HG02970 (cell line): ENCODE results near the gene CEACAM18.
"Not testable (repeated sequence)": the region's sequence is repeated elsewhere in the genome, so short reads cannot be mapped to it uniquely, and the experiment has no call there.

Experiments used
- ATAC-seq: cut with Tn5 transposase; IDR thresholded peaks from one replicate; pipeline ENCODE4 v1.9.1; 2021; ENCODE audit warnings: mild to moderate bottlenecking, moderate library complexity, moderate number of reproducible peaks; ENCODE audit not compliant: unreplicated experiment, low FRiP score

The CEACAM18 gene

DNA sequence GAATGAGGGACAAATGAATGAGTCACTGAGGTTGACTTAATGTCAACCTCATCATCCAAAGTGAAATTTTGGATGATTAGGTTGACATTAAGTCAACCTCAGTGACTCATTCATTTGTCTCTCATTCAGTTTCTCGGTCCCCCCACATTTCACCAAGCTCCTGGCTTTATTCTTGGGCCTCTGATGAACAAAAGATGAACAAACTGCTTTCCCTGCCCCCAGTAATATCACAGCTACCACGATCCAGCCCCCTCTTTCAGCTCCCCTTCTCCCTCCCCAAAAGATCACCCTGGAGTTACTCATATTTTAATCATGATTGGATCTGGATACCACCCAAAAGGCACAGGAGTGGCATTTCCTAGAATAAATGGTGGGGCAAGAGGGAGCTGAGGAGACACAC, 10.8 kb downstream of the CEACAM18 start:
- ATAC-seq, result no peak

DNA sequence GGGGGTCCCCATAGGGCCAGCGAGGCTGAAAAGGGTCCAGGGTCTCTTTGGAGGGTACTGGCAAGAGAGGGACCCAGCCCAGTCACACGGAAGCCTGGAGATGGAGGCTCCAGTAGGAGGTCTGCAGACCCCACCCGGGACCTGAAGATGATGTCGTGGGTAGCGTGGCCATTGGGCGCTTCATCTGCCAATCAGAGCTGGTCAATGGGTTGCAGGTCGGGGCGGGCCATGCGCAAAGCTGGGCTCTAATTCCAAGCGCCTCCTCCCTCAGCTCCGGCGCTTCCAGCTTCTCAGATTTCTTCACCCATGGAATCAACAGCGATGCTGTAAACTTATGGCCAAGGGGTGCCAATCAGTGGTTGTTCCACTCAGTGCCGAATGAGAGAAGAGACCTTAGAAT, 12.3 kb downstream of the CEACAM18 start:
- no peak for ATAC-seq

DNA sequence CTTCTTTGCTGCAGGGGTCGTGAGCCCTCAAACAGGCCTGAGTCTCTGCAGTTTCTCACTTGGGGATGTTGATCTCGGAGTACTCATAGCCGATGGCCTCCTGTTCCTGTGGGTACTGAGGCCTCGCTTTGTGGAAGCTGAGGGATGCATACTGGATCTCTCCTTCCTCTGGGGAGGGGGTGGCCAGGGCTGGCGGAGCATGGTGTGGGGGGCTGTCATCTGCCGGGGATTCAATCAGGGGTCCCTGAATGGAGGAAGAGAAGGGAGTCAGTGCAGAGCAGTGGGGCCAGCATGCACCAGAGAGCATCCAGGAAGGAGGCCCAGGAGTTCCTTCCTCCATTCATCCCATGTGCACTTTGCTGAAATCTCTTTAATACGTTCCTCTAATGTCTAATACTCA, 13.2 kb downstream of the CEACAM18 start:
- ATAC-seq, result no peak

DNA sequence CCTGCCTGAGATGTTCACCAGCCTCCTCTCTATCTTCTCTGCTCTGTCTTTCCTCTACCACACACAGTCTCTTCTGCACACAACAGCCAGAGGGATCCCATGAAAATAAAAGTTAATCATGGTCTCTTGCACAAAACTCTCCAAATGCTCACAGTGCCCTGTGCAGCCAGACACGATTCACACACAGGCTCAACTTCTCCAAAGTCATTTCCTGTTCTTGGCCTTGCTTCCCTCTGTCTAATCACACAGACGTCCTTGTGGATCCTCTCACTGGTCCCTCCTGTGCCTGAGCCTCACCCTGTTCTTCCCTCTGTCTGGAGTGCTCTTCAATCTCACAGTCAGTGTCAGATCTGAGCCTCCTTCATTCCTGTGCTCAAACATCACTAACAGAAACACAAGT, 15.4 kb downstream of the CEACAM18 start:
- ATAC-seq, result no peak

DNA sequence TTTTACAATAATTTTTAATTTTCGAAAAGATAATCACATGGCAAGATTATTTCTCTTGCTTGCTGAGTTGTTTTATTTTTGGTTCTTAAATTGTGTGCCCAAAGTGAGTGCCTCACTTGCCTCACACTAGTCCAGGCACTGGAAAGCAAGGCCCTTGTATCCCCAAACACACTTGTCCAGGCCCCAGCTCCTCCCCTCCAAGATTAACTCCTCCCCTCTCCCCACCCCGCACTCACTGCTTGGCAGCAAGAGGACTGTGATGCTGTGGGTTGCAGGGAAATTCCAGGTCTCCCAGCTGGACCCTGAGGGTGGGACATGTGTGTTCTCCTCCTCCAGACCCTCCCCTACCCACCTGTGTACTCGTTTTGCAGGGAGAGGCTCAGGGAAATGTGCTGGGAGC, 19.3 kb downstream of the CEACAM18 start:
- ATAC-seq, result no peak

DNA sequence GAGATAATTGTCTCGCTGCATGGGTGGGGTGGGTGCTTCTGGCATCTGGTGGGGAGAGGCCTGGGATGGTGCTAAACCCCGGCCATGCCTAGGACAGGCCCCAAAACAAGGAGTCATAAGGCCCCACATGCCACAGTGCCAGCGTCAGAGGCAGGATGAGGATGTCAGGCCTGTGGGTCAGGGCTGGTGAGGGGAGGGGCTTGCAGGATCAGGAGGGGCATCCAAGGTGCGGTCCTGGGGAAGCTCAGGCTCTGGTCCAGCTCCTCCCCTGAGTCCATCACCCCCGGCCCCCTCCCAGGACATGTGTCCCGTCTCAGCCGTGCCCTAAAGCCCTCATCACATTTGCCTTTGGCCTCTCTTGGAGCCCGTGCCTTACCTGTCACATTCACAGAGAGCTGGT, 22.6 kb downstream of the CEACAM18 start:
- not testable (repeated sequence) for ATAC-seq

DNA sequence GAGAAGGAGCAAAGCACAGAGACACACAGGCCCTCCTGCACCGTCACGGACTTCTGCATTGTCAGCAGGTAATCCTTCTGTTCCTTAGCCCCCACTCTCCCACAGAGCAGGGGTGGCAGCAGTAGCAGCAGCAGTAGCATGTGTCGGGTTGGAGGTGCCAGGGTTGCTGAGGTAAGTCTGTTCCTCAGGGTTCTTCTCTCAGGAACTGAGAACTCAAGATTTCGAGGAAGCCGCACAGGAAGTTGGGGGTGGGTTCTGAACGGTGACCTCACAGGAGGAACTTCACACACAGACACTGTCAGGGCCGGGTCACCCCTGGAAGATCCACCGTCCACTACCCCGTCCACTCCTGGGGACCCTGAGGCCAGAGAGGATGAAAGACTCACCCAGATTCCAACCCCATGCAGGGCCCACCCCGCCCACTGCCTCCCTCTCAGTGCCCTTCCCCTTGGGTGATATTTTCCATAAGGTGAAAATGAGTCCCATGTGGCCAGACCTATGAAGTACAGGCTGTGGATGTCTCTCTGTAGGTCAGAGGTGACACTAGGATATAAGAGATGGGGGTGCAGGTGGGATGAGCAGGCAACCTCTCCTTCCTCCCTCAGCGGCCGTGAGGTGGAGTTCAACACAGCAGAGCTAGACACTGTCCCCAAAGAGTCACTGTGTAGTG, 23.4 kb downstream of the CEACAM18 start, which contains the start of gene SIGLEC12:
Gene SIGLEC12, minus strand, starts transcription at position 207 of the 670 bp plus-strand sequence. Its CDS starts 67 bp downstream, at position 140.
- no peak for ATAC-seq

DNA sequence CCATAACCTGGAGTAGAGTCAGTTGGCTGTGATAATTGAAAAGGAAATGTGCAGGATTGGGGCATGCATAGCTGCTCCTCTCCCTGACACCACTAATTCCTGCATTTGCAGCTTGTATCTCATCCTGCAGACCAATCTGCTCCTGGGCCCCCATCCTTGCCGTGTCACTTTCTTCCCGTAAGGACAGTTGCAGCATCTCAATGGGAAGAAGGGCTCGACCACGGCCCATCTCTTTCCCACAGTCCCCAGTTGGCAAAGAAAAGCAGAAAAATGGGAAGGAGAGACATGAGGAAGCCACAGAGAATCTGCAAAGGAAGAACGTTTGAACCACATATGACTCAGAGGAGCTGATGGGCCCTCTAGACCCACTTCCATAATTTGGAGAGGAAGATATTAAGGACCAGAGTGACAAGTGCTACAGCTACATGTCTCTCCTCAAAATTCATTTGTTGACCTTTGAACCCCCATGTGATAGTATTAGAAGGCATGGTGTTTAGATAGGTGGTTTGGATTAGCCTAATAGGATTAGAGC, 25.0 kb downstream of the CEACAM18 start:
- ATAC-seq, result no peak

DNA sequence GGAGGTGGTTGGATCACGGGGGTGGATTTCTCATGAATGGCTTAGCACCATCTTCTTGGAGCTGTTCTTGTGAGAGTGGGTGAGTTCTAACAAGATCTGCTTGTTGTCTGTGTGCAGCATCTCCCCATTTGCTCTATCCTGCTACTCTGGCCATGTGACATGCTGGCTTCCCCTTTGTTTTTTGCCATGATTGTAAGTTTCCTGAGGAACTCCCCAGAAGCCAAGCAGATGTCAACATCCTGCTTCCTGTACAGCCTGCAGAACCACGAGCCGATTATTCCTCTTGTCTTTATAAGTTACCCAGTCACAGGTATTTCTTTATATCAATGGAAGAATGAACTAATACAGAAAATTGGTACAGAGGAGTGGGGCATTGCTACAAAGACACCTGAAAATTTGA, 25.6 kb downstream of the CEACAM18 start:
- no peak for ATAC-seq

DNA sequence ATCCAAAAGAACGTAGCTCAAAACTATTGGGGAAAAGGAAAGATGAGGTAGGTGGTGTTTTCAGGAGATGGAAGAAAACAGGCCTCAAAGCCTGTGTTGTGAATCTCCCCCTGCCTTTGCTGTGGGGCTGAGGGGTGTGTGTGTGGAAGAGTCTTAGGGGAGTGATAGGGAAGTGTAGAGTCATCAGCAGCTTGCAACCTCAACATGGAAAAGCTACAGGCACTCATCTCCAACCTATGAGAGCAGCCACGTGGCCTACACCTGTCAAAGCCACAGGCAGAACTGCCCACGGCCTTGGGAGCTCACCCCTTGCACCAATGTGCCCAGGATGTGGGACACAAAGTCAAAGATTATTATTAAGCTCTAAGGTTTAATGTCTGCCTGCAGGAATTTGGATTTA, 27.6 kb downstream of the CEACAM18 start:
- no peak for ATAC-seq

DNA sequence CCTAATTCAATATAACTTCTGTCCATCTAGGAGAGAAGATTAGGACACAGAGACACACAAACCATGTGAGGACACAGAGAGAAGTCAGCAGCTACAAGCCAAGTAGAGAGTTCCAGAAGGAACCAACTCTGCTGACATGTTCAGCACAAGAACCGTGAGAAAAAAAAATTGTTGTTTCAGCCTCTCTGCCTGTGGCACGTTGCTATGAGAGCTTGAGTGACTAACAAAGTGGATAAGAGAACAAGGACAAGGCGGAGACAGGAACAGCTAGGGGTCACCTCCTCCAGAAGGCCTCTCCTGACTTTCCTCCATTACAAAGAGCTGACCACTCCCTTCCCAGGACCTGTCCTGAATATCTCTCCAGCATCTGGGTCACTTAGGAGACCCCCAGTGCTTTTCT, 28.9 kb downstream of the CEACAM18 start:
- no peak for ATAC-seq

DNA sequence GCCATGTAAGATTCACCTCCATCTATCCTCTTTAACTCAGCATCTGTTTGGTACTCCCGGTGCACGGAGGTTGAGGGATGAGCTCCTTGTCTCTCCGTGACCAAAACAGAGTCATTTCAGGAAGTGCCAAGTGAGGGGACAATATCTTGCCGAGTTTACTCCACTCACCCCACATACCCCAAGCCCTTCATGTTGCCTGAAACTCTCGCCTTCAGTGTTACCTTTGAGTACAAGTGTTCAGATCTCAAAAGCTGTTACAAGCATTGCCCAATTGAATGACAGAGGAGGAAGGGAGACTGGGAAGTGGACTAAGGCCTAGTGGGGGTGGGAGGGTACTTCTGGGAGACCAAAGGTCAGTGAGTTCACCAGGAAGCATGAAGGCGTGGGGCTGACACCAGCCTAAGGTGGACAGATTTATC, 29.3 kb downstream of the CEACAM18 start:
- no peak for ATAC-seq

DNA sequence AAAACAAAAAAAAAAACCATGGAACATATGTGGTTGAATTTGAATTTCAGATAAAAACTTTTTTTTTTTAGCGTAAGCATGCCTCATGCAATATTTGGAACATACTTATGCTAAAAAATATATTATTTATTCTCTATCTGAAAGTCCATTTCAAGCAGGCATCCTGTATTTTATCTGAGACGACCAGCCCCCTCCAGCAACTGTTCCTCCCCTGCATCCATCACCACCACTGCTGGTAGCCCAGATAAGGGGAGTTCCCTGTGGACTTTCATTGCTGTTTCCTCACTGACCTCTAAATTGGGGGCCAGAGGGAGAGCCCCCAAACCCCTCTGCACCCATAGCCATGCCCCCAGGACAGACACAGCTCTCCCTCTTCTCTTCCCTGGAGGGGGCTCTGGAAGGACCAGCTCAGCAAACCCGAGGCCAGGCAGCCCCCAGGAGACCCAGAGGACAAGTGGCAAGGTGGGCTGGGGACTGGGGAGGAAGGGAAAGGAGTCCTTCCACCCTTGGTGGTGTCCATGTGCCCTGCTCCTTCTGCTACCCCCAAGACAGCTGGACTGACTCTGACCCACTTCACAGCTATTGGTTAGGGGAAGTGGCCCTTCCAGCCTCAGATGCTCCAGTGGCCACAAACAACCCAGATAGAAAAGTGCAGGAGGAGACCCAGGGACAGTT, 29.9 kb downstream of the CEACAM18 start:
- no peak for ATAC-seq

DNA sequence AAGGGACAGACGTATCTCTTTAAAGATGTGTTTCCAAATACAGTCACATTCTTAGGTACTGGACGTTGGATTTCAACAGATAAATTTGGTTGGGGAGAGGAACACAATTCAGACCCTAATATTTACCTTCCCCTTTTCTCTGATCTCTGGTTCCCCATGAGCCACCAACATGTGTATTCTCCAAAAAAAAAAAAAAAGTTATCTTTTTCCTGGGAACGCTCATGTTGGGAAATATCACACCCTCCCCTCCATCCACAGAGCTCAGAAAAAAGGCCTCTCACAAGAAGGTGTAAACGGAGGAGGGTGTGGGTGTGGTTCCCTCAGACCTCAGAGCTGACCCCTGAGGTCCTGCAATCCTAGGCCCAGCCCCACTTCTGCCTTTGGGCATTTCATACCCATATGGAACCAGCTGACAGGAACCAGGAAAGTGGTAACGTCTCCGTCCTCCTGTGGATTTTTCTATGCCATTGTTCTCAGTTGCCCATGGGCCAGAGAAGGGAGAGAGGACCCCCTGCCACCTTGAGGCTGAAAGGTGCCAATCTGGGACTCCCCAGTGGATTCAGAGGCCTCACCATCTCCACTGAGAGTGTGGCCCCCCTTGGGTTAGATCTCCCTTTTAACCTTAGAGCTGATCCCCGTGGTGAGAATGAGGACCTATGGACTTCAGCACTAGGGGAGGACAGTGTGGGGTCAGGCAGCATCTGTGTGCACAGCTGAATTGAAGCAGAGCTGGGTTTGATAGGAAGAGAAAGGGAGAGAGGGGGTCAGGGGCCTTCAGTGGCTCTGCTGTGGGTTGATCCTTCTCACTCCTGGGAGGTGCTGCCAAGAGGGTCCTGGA, 31.7 kb downstream of the CEACAM18 start:
- no peak for ATAC-seq

DNA sequence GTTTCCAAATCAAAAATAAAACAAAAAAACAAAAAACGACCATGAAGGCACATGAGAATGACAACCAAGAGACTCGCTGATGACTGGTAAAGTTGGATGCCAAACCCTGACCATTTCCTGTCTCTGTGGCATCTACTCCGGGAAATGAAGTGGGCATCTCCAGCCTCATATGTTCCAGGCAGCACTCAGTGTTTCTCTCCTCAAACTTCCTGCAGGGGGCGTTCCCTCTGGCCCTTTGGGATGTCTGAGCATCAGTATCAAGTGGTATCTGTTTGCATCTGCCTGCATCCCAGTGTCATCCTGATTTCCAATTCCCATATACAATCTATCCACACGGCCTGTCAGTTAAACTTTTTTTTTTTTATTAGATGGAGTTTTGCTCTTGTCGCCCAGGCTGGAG, 33.0 kb downstream of the CEACAM18 start:
- no peak for ATAC-seq

DNA sequence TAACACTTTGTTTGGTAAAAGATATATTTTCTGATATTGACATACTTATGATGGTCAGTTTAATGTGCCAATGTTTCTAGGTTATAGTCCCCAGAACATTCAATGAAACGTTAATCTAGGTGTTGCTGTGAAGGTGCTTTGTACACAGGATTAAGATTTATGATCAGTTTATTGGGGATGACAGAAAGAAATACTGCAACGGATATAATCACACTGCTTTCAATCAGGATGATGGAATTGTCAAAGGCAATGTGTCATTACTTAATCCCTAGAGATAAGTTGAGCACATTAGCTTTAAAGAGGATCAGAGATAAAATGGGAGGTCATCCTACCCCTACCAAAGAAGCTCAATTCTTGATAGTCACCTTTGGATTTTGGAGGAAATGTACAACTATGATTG, 35.6 kb downstream of the CEACAM18 start:
- no peak for ATAC-seq

DNA sequence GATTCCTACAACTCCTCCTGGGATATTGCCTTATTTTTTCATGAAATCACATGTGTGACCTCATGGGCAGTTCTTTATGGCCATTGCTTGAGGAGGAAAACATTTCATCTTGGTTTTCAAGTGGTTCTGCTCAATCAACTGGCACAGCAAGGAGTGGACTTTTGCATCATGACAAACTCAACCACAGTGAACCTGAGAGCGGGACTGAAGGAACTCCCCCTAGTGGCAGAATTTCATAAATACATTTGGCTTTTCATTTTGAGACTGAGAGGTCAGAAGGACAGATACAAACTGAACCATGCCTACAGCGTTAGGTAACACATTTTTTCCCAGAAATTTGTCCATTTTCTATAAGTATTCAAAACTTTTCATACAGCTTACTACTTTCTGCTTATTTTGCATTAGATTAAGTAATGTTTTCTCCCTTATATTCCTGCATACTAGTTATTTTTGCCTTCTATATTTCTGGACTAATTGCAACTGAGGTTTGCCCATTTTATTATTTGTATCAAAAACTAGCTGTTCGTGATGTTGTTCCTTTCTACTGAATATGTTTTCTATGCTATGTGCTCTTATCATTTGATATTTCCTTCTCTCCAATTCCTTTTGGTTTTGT, 36.6 kb downstream of the CEACAM18 start:
- ATAC-seq, result no peak

DNA sequence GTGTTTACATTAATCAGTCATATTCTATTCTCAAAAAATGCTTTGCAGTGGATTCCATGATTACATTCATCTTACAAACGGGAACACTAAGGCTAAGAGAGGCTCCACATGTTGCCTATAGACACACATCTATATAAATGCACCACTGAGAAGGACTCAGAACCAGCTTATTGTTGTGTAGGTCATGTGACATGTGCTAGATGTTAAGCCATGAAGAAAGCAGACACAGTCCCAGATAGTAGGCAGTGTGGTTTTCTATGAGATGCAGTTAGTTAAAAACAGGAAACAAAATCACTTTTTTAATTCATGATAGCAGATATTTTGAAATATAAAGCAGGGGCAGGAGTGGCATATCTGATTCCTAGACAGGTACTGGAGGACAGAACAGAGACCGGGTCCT, 42.4 kb downstream of the CEACAM18 start:
- ATAC-seq, result no peak

DNA sequence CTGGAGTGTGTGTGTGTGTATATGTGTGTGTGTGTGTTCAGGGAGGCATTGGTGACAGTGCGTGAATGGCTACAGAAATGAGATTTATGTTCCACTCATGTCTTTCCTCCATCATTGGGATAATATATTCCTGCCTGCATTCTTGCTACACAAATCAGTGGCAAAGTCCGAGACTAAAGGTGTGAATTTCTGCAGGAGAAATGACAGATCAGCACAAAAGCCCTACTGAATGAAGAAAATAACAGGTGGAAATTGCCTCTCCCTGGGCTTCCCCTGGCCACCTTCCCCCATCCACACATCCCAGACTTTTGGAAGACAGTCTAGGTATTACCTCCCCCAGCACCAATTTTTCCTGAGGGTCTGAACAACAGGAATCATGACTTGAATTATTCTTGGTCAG, 43.0 kb downstream of the CEACAM18 start:
- no peak for ATAC-seq

DNA sequence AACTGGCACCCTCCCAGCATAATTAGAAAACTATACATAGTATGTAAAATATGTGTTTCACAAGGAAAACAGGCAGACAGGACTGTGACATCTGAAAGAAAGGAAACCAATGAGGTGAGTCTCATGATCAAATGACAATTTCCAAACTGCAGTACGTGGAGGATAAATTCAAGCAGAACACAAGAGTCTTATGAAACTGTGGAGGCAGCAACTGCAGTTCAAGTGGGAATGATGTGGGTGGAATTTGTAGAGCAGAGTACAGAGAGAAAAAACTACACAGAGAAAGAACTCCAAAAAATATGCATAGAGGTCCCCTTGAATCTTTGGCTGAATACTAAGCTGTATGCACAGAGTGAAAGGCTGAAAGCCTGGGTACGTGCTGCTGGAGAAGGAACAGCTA, 43.4 kb downstream of the CEACAM18 start:
- no peak for ATAC-seq
